ENCODE measurements around the gene PHYHD1.
A peak's percentile ranks its signal among the peaks of the same experiment; 100 is the strongest.
"Not testable (repeated sequence)": the region's sequence is repeated elsewhere in the genome, so short reads cannot be mapped to it uniquely, and the experiment has no call there.

The PHYHD1 gene

GRCh38 chr9:128927731-128928411, 7.1 kb downstream of the PHYHD1 start:
- DNase-seq: peak in 4 of 5 experiments; percentile 23 to 42 (median 30)

GRCh38 chr9:128928624-128929023, 7.8 kb downstream of the PHYHD1 start:
- DNase-seq: no peak

- DNase-seq: no peak
These were observed 8.8 kb downstream of the PHYHD1 start for GRCh38 chr9:128929560-128929959.

DNA sequence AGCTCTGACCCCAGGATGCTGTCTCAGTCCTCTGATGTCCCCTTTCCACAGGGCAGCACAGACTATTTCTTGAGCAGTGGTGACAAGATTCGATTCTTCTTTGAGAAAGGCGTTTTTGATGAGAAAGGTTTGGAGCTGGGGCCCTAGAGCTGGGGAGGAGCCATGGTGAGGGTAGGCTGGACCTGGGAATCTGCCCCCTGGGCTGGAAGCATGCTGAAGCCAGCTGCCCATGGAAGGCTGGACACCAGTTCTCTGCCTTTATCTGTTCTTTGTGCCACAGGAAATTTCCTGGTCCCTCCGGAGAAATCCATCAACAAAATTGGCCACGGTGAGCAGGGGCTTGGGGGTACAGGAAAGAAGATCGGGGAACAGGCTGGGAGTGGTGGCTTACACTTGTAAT, 12.9 kb downstream of the PHYHD1 start:
- no peak for DNase-seq

GRCh38 chr9:128936171-128936865, 15.5 kb downstream of the PHYHD1 start:
- no peak for DNase-seq

GRCh38 chr9:128937310-128938165, 16.8 kb downstream of the PHYHD1 start:
- no peak for DNase-seq

- DNase-seq: no peak
These were observed 19.6 kb downstream of the PHYHD1 start for GRCh38 chr9:128940271-128940921.

- DNase-seq: no peak
These were observed 20.4 kb downstream of the PHYHD1 start for GRCh38 chr9:128940946-128941755.

DNA sequence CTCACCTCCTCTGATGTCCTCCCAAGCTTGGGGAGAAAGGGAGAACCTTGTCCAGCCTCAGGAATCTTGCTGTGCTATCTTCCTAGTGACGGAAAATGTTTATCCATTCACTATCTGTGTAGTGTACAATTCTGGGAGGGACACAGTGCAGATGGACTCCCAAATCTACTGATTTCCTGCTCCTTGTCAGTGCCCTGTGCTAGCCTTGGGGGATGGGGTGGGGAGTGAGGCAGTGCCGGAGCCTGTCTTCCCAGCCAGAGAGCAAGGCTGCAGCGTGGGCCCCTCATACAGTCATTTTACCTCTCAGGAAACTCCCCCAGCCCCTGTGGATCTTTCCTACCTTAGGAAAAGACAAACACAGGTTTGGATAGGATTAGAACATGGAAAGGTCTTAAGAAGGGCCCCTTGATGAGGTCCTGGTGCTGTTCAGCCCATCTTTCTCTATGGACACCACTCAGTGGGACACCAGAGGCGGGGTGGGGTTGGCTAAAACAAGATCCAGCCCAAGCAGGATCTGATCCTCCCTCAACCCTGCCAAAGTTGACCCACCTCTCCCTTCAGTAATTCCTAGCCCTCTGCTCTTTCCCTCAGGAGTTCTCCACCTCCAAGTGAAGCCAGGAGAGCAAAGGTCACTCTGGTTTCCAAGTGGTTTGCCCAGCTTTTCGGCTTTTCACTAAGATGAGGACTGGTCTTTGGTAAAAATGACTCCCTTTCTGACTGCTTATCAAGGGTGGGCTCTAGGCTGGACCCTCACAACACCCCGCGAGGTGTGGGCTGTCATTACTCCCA, 23.2 kb downstream of the PHYHD1 start:
- no peak for DNase-seq

GRCh38 chr9:128944966-128945365, 24.2 kb downstream of the PHYHD1 start:
- DNase-seq: not testable (repeated sequence)

DNA sequence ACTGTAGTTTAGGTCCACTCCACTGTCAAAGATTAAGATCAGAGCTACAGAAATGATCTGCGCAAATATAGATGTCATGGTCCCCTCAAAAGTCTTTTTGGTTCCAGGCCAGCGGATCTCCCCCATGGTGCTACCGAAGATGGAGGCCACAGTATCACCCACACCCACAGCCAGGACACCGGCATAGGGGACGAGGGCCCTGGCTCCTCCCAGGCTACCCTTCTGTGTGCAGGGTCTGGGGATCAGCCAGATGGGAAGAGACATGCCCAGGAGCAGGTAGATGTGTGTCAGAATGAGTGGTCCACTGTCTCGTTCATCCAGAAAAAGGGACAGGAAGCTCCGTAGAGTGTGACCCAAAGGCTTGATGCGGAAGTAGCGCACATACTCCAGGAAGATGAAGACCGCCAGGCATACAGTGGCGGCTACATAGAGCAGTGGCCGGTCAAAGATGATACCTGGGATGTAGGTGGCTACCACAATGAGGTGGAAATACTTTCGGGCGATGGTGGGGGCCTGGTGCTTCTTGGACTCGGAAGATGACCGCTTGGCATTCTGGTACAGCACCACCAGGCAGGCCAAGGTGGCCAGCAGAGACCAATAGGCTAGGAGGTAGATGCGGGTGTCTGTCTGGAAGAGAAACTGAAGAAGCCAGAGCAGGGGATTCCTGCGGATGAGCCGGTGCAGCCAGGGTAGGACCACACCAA, 25.2 kb downstream of the PHYHD1 start:
- no peak for DNase-seq

- peak in 1 of 5 experiments; percentile 33 for DNase-seq
These were observed 25.9 kb downstream of the PHYHD1 start for GRCh38 chr9:128946571-128947276.

- peak in 1 of 5 experiments; percentile 8 for DNase-seq
These were observed 26.4 kb downstream of the PHYHD1 start for GRCh38 chr9:128947277-128947526.

DNA sequence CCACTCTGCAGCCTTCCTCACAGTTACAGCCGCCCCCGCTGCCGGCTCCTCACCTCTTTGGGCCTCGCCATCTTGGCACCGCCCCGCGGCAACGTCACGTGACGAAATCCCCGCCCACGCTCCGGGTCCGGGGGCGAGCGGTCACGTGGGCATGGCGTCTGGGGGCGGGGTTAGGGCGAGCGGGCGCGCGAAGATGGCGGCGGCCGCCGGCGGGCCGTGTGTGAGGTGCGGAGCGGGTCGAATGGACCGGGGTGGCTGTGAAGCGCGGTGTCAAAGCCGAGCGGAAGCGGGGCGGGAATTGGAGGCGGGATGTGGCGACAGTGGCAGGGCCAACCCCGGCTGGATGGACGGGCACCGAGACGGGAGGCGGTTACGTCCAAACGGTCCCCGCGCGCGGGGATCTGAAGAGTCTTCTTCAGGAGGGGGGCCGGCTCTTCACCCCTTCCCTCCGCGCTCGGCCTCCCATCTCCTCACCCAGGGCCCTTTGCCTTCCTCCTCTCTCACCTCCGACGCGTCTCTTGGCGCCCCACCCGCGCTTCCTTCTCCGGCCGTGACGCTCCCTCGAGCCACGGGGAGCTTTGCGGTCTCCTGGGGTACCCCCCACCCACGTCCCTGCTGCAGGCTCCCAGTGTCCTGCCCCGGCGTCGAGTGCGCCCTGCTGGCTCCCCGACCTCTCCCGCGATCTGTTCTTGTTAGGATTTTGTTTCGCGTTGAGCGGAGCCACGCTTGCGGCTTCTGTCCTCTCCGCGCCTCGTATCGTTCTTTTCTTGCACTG, 26.9 kb downstream of the PHYHD1 start, which contains the start of the genes DOLK and NUP188:
Gene DOLK, minus strand, starts transcription at position 77 of the 775 bp plus-strand sequence. CDS start 300 bp downstream, outside the sequence.
Gene NUP188, plus strand, starts transcription at position 173 of the 775 bp plus-strand sequence. Its CDS starts 21 bp downstream, at position 194.
- DNase-seq: peak; percentile 93 to 99 (median 98)

GRCh38 chr9:128961403-128961802, 40.6 kb downstream of the PHYHD1 start:
- DNase-seq: not testable (repeated sequence)

GRCh38 chr9:128969491-128969890, 48.7 kb downstream of the PHYHD1 start:
- no peak for DNase-seq

GRCh38 chr9:128972956-128973355, 52.2 kb downstream of the PHYHD1 start:
- no peak for DNase-seq

DNA sequence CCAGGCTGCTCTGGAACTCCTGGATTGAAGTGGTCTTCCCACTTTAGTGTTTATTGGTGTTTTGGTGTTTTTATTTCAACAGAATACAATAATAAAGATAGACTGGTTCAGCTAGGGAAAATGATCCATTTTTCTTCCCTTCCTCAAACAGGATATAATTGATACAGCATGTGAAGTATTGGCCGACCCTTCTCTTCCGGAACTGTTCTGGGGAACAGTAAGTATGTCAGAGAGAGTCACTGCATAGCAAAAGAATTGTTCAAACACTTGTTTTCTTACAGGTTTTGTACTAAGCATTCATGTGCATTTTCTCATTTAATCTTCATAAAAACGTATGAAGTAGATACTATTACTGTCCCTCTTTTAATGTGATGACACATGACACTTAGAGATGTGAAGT, 58.3 kb downstream of the PHYHD1 start:
- no peak for DNase-seq

DNA sequence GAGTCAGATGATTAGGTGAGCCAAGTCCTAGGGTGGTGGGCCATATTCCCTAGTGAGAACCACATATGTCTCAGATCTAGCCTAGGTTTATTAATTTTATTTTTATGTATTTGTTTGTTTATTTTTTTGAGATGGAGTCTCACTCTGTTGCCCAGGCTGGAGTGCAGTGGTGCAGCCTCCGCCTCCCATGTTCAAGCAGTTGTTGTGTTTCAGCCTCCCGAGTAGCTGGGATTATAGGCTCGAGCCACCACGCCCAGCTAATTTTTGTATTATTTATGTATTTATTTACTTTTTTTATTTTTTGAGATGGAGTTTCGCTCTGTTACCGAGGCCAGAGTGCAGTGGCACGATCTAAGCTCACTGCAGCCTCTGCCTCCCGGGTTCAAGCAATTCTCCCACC, 62.8 kb downstream of the PHYHD1 start:
- DNase-seq: no peak

All from T-helper 2 cell (primary cell).